Measurements from ENCODE around the gene FAM110C.

The FAM110C gene

DNA sequence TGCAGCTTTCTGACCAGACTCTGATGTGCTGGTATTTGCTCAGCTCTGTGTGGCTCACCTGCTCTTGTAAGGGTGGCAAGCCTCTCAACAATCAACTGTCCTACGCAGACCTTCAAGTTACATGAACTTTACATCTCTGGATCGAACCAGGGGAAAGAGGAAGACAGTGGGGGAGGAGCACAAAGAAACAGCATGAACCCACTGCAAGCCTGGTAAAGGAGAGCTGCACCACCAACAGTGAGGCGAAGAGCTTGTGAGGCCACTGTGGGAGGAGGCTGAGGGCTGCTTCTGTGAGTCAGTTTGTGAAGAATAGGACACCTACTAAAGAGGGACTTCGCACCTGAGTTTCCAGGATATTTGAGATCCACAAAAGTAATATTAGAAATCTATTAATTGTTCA lies 18.8 kb upstream of the FAM110C start:
- peaks cover 0 to 2% (median 0%) of the 10 kb centered on the region in 3 experiments for H3K27me3 ChIP-seq (ENCODE audit: control insufficient read depth in 3 of 3, insufficient read depth in 3 of 3, low read depth in 1 of 3, low read length in 3 of 3)
- H3K27ac ChIP-seq (replicated peaks; ENCODE audit: low read length), result no peak overlapping the region
- H2BK120ac ChIP-seq (ENCODE audit: low read depth, low read length), result no peak overlapping the region
- H3K18ac ChIP-seq (ENCODE audit: low read length), result no peak overlapping the region
- DNase-seq (ENCODE audit: low spot score), result no peak
- H3K4me1 ChIP-seq (ENCODE audit: control insufficient read depth in 2 of 2, insufficient read depth in 1 of 2, low read depth in 1 of 2, low read length in 2 of 2), result peaks cover 0 to 4% of the 10 kb centered on the region in 2 donors
- peak overlapping the region; percentile 32 for H2AFZ ChIP-seq (ENCODE audit: low read length)
- H4K8ac ChIP-seq (ENCODE audit: low read depth, low read length), result no peak overlapping the region
- no peak overlapping the region for H3K4me2 ChIP-seq (ENCODE audit: insufficient read depth, low read length, poor library complexity, severe bottlenecking)
- no peak overlapping the region for H2BK5ac ChIP-seq (ENCODE audit: low read length)
- H3K14ac ChIP-seq (ENCODE audit: low read length), result no peak overlapping the region
- no peak overlapping the region for H4K91ac ChIP-seq (ENCODE audit: low read depth, low read length, poor library complexity)
- no peak overlapping the region for H3K4ac ChIP-seq (ENCODE audit: low read length)
- H3K4me3 ChIP-seq (ENCODE audit: low read length in 2 of 2), result no peak overlapping the region
- H2BK12ac ChIP-seq (ENCODE audit: low read length), result no peak overlapping the region
- no peak overlapping the region for H3K23ac ChIP-seq (ENCODE audit: low read depth, low read length, poor library complexity)
- no peaks in the 10 kb centered on the region for H3K36me3 ChIP-seq (replicated peaks in 1 of 2; ENCODE audit: control insufficient read depth in 2 of 2, insufficient read depth in 2 of 2, low read length in 2 of 2)
- no CpG with 5 or more reads among the region's 4 CpGs for WGBS, 2 donors (ENCODE audit: extremely low coverage in 2 of 2, insufficient read length in 2 of 2, insufficient replicate concordance in 1 of 2)
- H2BK15ac ChIP-seq (ENCODE audit: low read length), result no peak overlapping the region
- H3K9me3 ChIP-seq (replicated peaks in 1 of 2; ENCODE audit: control insufficient read depth in 2 of 2, insufficient read depth in 1 of 2, low read depth in 1 of 2, low read length in 2 of 2), result peaks cover 0 to 3% of the 10 kb centered on the region in 2 donors
- H3K9ac ChIP-seq (ENCODE audit: low read depth, low read length, poor library complexity), result no peak overlapping the region
- H2AK5ac ChIP-seq (ENCODE audit: low read depth, low read length), result no peak overlapping the region
- no peaks in the 10 kb centered on the region for H3K79me1 ChIP-seq (ENCODE audit: low read depth, low read length)

DNA sequence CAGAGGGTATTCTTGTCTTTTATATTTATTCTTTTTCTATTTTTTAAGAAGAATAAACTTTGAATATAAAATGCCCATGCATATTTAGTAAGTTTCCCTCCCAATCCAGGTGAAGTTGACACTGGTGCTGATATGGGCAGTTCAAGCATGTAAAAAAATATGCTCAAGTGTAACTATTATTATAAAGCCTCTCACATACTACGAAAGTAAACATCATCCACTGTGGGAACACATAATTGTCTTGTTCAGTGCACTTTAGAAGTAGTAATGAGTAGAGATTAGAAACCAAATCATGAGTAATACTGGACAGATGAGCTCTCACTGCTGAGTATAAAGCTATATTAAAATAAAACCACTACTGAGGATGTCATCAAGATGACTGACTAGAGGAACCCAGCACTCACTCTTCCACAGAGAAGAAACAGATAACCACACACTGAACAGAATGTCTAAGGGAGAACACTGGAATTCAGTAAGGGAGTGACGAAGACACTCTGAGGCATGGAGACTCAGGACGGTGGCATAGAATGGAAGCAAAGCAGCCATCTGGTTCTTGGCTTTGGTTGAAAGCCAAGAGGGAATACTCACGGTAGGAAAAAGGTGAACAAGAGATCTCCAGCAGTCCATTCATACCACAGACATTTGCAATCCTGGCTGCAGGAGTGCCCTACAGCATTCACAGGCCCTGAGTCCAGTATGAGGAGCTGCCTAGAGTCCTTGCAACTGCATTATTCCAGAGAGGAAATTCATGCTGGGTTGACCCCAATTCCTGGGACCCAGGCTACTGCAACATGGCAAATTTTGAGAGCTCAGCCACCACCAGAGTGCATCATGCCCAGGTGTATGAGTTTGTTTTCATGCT lies 9.5 kb upstream of the FAM110C start:
- no peaks in the 10 kb centered on the region for H3K4me1 ChIP-seq (ENCODE audit: control insufficient read depth in 2 of 2, insufficient read depth in 1 of 2, low read depth in 1 of 2, low read length in 2 of 2)
- no peak overlapping the region for H2AK5ac ChIP-seq (ENCODE audit: low read depth, low read length)
- no peak overlapping the region for H3K4me2 ChIP-seq (ENCODE audit: insufficient read depth, low read length, poor library complexity, severe bottlenecking)
- WGBS, 2 donors (ENCODE audit: extremely low coverage in 2 of 2, insufficient read length in 2 of 2, insufficient replicate concordance in 1 of 2), result no CpG with 5 or more reads among the region's 4 CpGs
- H3K79me1 ChIP-seq (ENCODE audit: low read depth, low read length), result no peaks in the 10 kb centered on the region
- no peak overlapping the region for H4K8ac ChIP-seq (ENCODE audit: low read depth, low read length)
- H2AFZ ChIP-seq (ENCODE audit: low read length), result no peak overlapping the region
- no peak overlapping the region for H2BK120ac ChIP-seq (ENCODE audit: low read depth, low read length)
- no peak overlapping the region for H3K9ac ChIP-seq (ENCODE audit: low read depth, low read length, poor library complexity)
- peaks cover 0 to 5% (median 0%) of the 10 kb centered on the region in 3 experiments for H3K27me3 ChIP-seq (ENCODE audit: control insufficient read depth in 3 of 3, insufficient read depth in 3 of 3, low read depth in 1 of 3, low read length in 3 of 3)
- H3K4me3 ChIP-seq (ENCODE audit: low read length in 2 of 2), result no peak overlapping the region
- H3K36me3 ChIP-seq (replicated peaks in 1 of 2; ENCODE audit: control insufficient read depth in 2 of 2, insufficient read depth in 2 of 2, low read length in 2 of 2), result no peaks in the 10 kb centered on the region
- H3K4ac ChIP-seq (ENCODE audit: low read length), result no peak overlapping the region
- no peak overlapping the region for H2BK12ac ChIP-seq (ENCODE audit: low read length)
- no peak overlapping the region for H4K91ac ChIP-seq (ENCODE audit: low read depth, low read length, poor library complexity)
- DNase-seq (ENCODE audit: low spot score), result no peak
- no peak overlapping the region for H2BK5ac ChIP-seq (ENCODE audit: low read length)
- no peak overlapping the region for H3K14ac ChIP-seq (ENCODE audit: low read length)
- no peak overlapping the region for H3K23ac ChIP-seq (ENCODE audit: low read depth, low read length, poor library complexity)
- no peak overlapping the region for H3K27ac ChIP-seq (replicated peaks; ENCODE audit: low read length)
- no peak overlapping the region for H3K18ac ChIP-seq (ENCODE audit: low read length)
- no peak overlapping the region for H2BK15ac ChIP-seq (ENCODE audit: low read length)
- H3K9me3 ChIP-seq (replicated peaks in 1 of 2; ENCODE audit: control insufficient read depth in 2 of 2, insufficient read depth in 1 of 2, low read depth in 1 of 2, low read length in 2 of 2), result peaks cover 5 to 13% of the 10 kb centered on the region in 2 donors

DNA sequence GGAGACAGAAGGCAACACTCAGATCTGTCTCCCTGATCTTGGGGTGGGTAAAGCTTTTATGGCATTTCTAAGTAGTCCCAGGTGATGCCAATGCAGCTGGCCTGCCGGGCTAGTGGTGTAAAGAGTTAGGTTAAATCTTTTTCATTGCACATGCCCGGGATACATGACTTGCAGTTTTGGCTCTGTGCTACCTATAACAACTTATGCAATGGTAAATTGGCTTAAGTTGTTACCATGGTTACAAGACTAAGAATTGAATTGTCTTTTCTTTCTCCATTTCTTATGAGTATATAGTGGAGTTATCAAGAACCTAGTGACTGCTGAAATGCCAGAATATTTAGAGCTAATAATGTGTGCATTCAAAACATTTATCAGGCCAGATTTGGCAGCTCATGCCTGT lies 5.3 kb upstream of the FAM110C start:
- no peak overlapping the region for H3K14ac ChIP-seq (ENCODE audit: low read length)
- H3K18ac ChIP-seq (ENCODE audit: low read length), result no peak overlapping the region
- no peak overlapping the region for H3K4ac ChIP-seq (ENCODE audit: low read length)
- H3K23ac ChIP-seq (ENCODE audit: low read depth, low read length, poor library complexity), result no peak overlapping the region
- H2AK5ac ChIP-seq (ENCODE audit: low read depth, low read length), result no peak overlapping the region
- peaks cover 0 to 2% of the 10 kb centered on the region in 2 donors for H3K9me3 ChIP-seq (replicated peaks in 1 of 2; ENCODE audit: control insufficient read depth in 2 of 2, insufficient read depth in 1 of 2, low read depth in 1 of 2, low read length in 2 of 2)
- no peak overlapping the region for H3K4me3 ChIP-seq (ENCODE audit: low read length in 2 of 2)
- H2BK5ac ChIP-seq (ENCODE audit: low read length), result no peak overlapping the region
- H3K4me2 ChIP-seq (ENCODE audit: insufficient read depth, low read length, poor library complexity, severe bottlenecking), result no peak overlapping the region
- H2BK12ac ChIP-seq (ENCODE audit: low read length), result no peak overlapping the region
- no peak overlapping the region for H3K9ac ChIP-seq (ENCODE audit: low read depth, low read length, poor library complexity)
- H2BK120ac ChIP-seq (ENCODE audit: low read depth, low read length), result no peak overlapping the region
- WGBS, 2 donors (ENCODE audit: extremely low coverage in 2 of 2, insufficient read length in 2 of 2, insufficient replicate concordance in 1 of 2), result no CpG with 5 or more reads among the region's 2 CpGs
- no peak overlapping the region for H2AFZ ChIP-seq (ENCODE audit: low read length)
- no peak overlapping the region for H3K27ac ChIP-seq (replicated peaks; ENCODE audit: low read length)
- H3K36me3 ChIP-seq (replicated peaks in 1 of 2; ENCODE audit: control insufficient read depth in 2 of 2, insufficient read depth in 2 of 2, low read length in 2 of 2), result no peaks in the 10 kb centered on the region
- H3K4me1 ChIP-seq (ENCODE audit: control insufficient read depth in 2 of 2, insufficient read depth in 1 of 2, low read depth in 1 of 2, low read length in 2 of 2), result peaks cover 0 to 7% of the 10 kb centered on the region in 2 donors
- no peak overlapping the region for H4K91ac ChIP-seq (ENCODE audit: low read depth, low read length, poor library complexity)
- no peak for DNase-seq (ENCODE audit: low spot score)
- no peak overlapping the region for H2BK15ac ChIP-seq (ENCODE audit: low read length)
- H4K8ac ChIP-seq (ENCODE audit: low read depth, low read length), result no peak overlapping the region
- peaks cover 0 to 17% (median 10%) of the 10 kb centered on the region in 3 experiments for H3K27me3 ChIP-seq (ENCODE audit: control insufficient read depth in 3 of 3, insufficient read depth in 3 of 3, low read depth in 1 of 3, low read length in 3 of 3)
- H3K79me1 ChIP-seq (ENCODE audit: low read depth, low read length), result no peaks in the 10 kb centered on the region

DNA sequence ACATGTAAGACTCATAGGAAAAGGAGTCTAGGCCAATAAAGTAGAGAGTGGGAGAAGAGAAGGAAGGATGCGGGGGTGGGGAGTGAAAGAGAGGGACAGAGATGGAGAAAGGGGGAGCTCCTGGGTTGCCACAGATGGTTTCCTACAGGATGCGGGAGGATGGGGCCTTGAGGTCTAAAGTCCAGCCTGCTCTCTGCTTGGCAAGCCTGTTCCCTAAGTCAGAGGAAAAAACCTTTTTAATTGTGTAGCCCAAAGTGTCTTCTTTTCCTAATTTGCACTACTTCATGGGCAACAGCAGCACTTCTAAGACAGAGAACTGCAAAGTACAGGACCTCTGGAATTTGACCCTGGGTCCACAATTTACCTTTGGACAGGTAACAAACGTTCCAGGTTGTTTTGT lies 1.4 kb upstream of the FAM110C start:
- Histone ChIP-seq H3K27me3 (ENCODE audit: control insufficient read depth in 3 of 3, insufficient read depth in 3 of 3, low read depth in 1 of 3, low read length in 3 of 3) (peaks cover 9 to 55% (median 36%) of the 10 kb centered on the region in 3 experiments), H4K8ac (ENCODE audit: low read depth, low read length) (no peak overlapping the region), H4K91ac (ENCODE audit: low read depth, low read length, poor library complexity) (no peak overlapping the region), H3K4ac (ENCODE audit: low read length) (no peak overlapping the region), H3K36me3 (replicated peaks in 1 of 2; ENCODE audit: control insufficient read depth in 2 of 2, insufficient read depth in 2 of 2, low read length in 2 of 2) (no peaks in the 10 kb centered on the region), H3K4me3 (ENCODE audit: low read length in 2 of 2) (no peak overlapping the region), H2BK5ac (ENCODE audit: low read length) (no peak overlapping the region), H3K14ac (ENCODE audit: low read length) (no peak overlapping the region), H3K18ac (ENCODE audit: low read length) (no peak overlapping the region), H3K79me1 (ENCODE audit: low read depth, low read length) (no peaks in the 10 kb centered on the region), H3K9me3 (replicated peaks in 1 of 2; ENCODE audit: control insufficient read depth in 2 of 2, insufficient read depth in 1 of 2, low read depth in 1 of 2, low read length in 2 of 2) (no peaks in the 10 kb centered on the region), H2BK12ac (ENCODE audit: low read length) (no peak overlapping the region), H3K9ac (ENCODE audit: low read depth, low read length, poor library complexity) (no peak overlapping the region), H3K27ac (replicated peaks; ENCODE audit: low read length) (no peak overlapping the region), H2BK120ac (ENCODE audit: low read depth, low read length) (no peak overlapping the region), H2AFZ (ENCODE audit: low read length) (peak overlapping the region; percentile 90), H3K4me2 (ENCODE audit: insufficient read depth, low read length, poor library complexity, severe bottlenecking) (no peak overlapping the region), H3K4me1 (ENCODE audit: control insufficient read depth in 2 of 2, insufficient read depth in 1 of 2, low read depth in 1 of 2, low read length in 2 of 2) (peaks cover 5 to 7% of the 10 kb centered on the region in 2 donors), H2AK5ac (ENCODE audit: low read depth, low read length) (no peak overlapping the region), H3K23ac (ENCODE audit: low read depth, low read length, poor library complexity) (no peak overlapping the region), H2BK15ac (ENCODE audit: low read length) (no peak overlapping the region)
- no CpG with 5 or more reads among the region's 3 CpGs for WGBS, 2 donors (ENCODE audit: extremely low coverage in 2 of 2, insufficient read length in 2 of 2, insufficient replicate concordance in 1 of 2)
- DNase-seq (ENCODE audit: low spot score), result no peak
